ENCODE measurements around the gene AIF1L. TPM values are rescaled to one million over a fixed set of nuclear protein-coding genes. Genes with fewer than 3 reads are reported as not detected.

AIF1L gene
- total and polyA plus RNA-seq, 2 of the 4 experiments (the other 2 are of a cell fraction), result 0.18 to 0.19 TPM

GRCh38 chr9:131062969-131063368 is 33.4 kb upstream of the AIF1L start:
- Histone ChIP-seq H3K4me1 (ENCODE audit: control insufficient read depth, insufficient read depth, low read length) (no peaks in the 10 kb centered on the region), H3K79me1 (ENCODE audit: low read depth in 1 of 2, low read length in 2 of 2) (no peaks in the 10 kb centered on the region), H3K9ac (ENCODE audit: low read depth, low read length) (no peak overlapping the region), H3K18ac (ENCODE audit: low read depth, low read length) (no peak overlapping the region), H3K4me3 (ENCODE audit: insufficient read depth, low read depth, low read length) (no peak overlapping the region), H2BK120ac (ENCODE audit: low read depth, low read length) (no peak overlapping the region), H2AK5ac (ENCODE audit: low read depth, low read length) (no peak overlapping the region), H4K91ac (ENCODE audit: insufficient read depth, low read depth, low read length) (no peak overlapping the region), H3K9me3 (ENCODE audit: control insufficient read depth, insufficient read depth, low read length) (no peaks in the 10 kb centered on the region), H3K4ac (ENCODE audit: low read depth, low read length) (no peak overlapping the region), H3K9me1 (ENCODE audit: insufficient read depth, low read length) (no peaks in the 10 kb centered on the region; the same call in 1 of the 2 replicates), H4K5ac (ENCODE audit: low read depth, low read length) (no peak overlapping the region), H4K8ac (ENCODE audit: low read depth in 2 of 2, low read length in 2 of 2) (no peak overlapping the region), H2BK20ac (ENCODE audit: low read depth, low read length) (no peak overlapping the region), H3K27me3 (ENCODE audit: control insufficient read depth, insufficient read depth, low read length) (peaks cover 21% of the 10 kb centered on the region), H3K56ac (ENCODE audit: extremely low read depth, insufficient read depth, low read length) (no peak overlapping the region), H3K23ac (ENCODE audit: low read depth, low read length) (no peak overlapping the region), H3K4me2 (ENCODE audit: low read depth, low read length) (no peak overlapping the region), H4K20me1 (ENCODE audit: insufficient read depth, low read length) (no peaks in the 10 kb centered on the region), H3K36me3 (ENCODE audit: control insufficient read depth, insufficient read depth, low read length) (no peaks in the 10 kb centered on the region), H2BK15ac (ENCODE audit: low read depth, low read length) (no peak overlapping the region), H2AFZ (replicated peaks; ENCODE audit: low read length, poor library complexity) (no peak overlapping the region), H3K27ac (ENCODE audit: insufficient read depth, low read length) (no peak overlapping the region), H3K14ac (replicated peaks; ENCODE audit: low read depth, low read length) (no peak overlapping the region), H2AK9ac (replicated peaks; ENCODE audit: low read depth, low read length, poor library complexity) (no peak overlapping the region), H2BK5ac (ENCODE audit: low read depth, low read length, poor library complexity, severe bottlenecking) (no peak overlapping the region)
- 92% methylated on average over 2 of the region's 9 CpGs; no CpG with 5 or more reads in 1 of the 2 experiments for WGBS, 2 experiments (ENCODE audit: extremely low coverage in 2 of 2, insufficient read length in 1 of 2)
- no peak for ATAC-seq (ENCODE audit: low read depth)
- dilution Hi-C loops (cut with HindIII; ENCODE audit: low sequenced_read_pairs, unreplicated experiment) (no loop called here), intact Hi-C loops (cut with micrococcal nuclease) (no loop called here), in situ Hi-C loops (cut with MboI; ENCODE audit: low sequenced_read_pairs) (no loop called here)
- BruUV-seq (replicated peaks), result no TSS peak
- TF ChIP-seq USF2 (IDR thresholded peaks at IDR 0.05; ENCODE audit: low read depth, low read length) (no peak), BHLHE40 (IDR thresholded peaks at IDR 0.05; ENCODE audit: low read depth, low read length) (no peak), POLR2A (IDR thresholded peaks at IDR 0.05; ENCODE audit: low read depth, low read length) (no peak), MXI1 (IDR thresholded peaks at IDR 0.05; ENCODE audit: borderline replicate concordance, low read depth, low read length) (no peak), NFE2L2 (IDR thresholded peaks at IDR 0.05; ENCODE audit: low read depth, low read length) (no peak), CHD1 (IDR thresholded peaks at IDR 0.05; ENCODE audit: low read depth, low read length) (no peak), CEBPB (IDR thresholded peaks at IDR 0.05; ENCODE audit: low read depth, low read length) (no peak), RCOR1 (IDR thresholded peaks at IDR 0.05; ENCODE audit: insufficient replicate concordance, low read length) (no peak), CTCF (conservative IDR thresholded peaks at IDR 0.05; ENCODE audit: low read depth, low read length) (no peak), RAD21 (IDR thresholded peaks at IDR 0.05; ENCODE audit: low read length) (no peak), ELK1 (IDR thresholded peaks at IDR 0.05; ENCODE audit: borderline replicate concordance, low read depth, low read length) (no peak), MAFK (IDR thresholded peaks at IDR 0.05; ENCODE audit: low read depth, low read length) (no peak), SMC3 (IDR thresholded peaks at IDR 0.05; ENCODE audit: low read depth, low read length) (no peak), MAZ (IDR thresholded peaks at IDR 0.05; ENCODE audit: borderline replicate concordance, low read depth, low read length) (no peak), FOS (IDR thresholded peaks at IDR 0.05; ENCODE audit: low read depth, low read length) (no peak), RFX5 (IDR thresholded peaks at IDR 0.05; ENCODE audit: low read depth, low read length) (no peak)
- ChIA-PET CTCF (no interaction called here), POLR2A (ENCODE audit: unreplicated experiment) (no interaction called here)
- no peak for DNase-seq

All from IMR-90 (cell line).